WTC11 (cell line): ENCODE measurements around the gene PCDHB6. TPM values are rescaled to one million over a fixed set of nuclear protein-coding genes. Genes with fewer than 3 reads are reported as not detected.

Experiments used
- total RNA-seq: library from RNA; stranded (reverse); gene quantifications from 3 replicates; pipeline ENCODE4 v1.2.3, GENCODE V29; 2021

The PCDHB6 gene
- total RNA-seq, 1 experiment from 2014 or later: 0.24 TPM

Other genes with a start within 250 kb of the PCDHB6 start
- 8.2 to 8.6 TPM (median 8.4 TPM) in 3 replicates for gene PCDHAC1, start 223.8 kb upstream of the PCDHB6 start, total RNA-seq
- 6.7 to 11.3 TPM (median 7.9 TPM) in 3 replicates for gene PCDHAC2, start 183.6 kb upstream of the PCDHB6 start, total RNA-seq
- 0.09 to 0.13 TPM (median 0.11 TPM) in 3 replicates for gene PCDHB1, start 98.7 kb upstream of the PCDHB6 start, total RNA-seq
- gene PCDHB2, start 55.4 kb upstream of the PCDHB6 start, total RNA-seq: 22.9 to 26.2 TPM (median 23.1 TPM) in 3 replicates
- 4.7 to 6.4 TPM (median 5.1 TPM) in 3 replicates for gene PCDHB3, start 49.6 kb upstream of the PCDHB6 start, total RNA-seq
- 2.3 to 2.6 TPM (median 2.3 TPM) in 3 replicates for gene PCDHB4, start 28.2 kb upstream of the PCDHB6 start, total RNA-seq
- gene PCDHB5, start 14.9 kb upstream of the PCDHB6 start, total RNA-seq: 6.8 to 12.5 TPM (median 8.5 TPM) in 3 replicates
- gene PCDHB7, start 22.6 kb downstream of the PCDHB6 start, total RNA-seq: 0.17 to 0.27 TPM (median 0.23 TPM) in 3 replicates
- 4.1 to 5.4 TPM (median 4.6 TPM) in 3 replicates for gene PCDHB8, start 27.7 kb downstream of the PCDHB6 start, total RNA-seq
- gene PCDHB16, start 32.3 kb downstream of the PCDHB6 start, total RNA-seq: 3.5 to 4.1 TPM (median 3.7 TPM) in 3 replicates
- gene PCDHB9, start 37.1 kb downstream of the PCDHB6 start, total RNA-seq: 1.6 to 2.3 TPM (median 1.7 TPM) in 3 replicates
- 1.4 to 1.9 TPM (median 1.7 TPM) in 3 replicates for gene PCDHB10, start 42.3 kb downstream of the PCDHB6 start, total RNA-seq
- gene PCDHB11, start 49.6 kb downstream of the PCDHB6 start, total RNA-seq: 0.61 to 1.2 TPM (median 0.92 TPM) in 3 replicates
- 2.7 to 3.1 TPM (median 3.1 TPM) in 3 replicates for gene PCDHB12, start 58.7 kb downstream of the PCDHB6 start, total RNA-seq
- 2.2 to 2.9 TPM (median 2.6 TPM) in 3 replicates for gene PCDHB13, start 63.9 kb downstream of the PCDHB6 start, total RNA-seq
- 2.6 to 3.5 TPM (median 2.8 TPM) in 3 replicates for gene PCDHB14, start 73.3 kb downstream of the PCDHB6 start, total RNA-seq
- gene PCDHB15, start 95.3 kb downstream of the PCDHB6 start, total RNA-seq: 7.7 to 8.7 TPM (median 8.4 TPM) in 3 replicates
- 0.24 TPM in 1 of 3 replicates, not detected in the others for gene SLC25A2, start 154.0 kb downstream of the PCDHB6 start, total RNA-seq
- gene TAF7, start 170.7 kb downstream of the PCDHB6 start, total RNA-seq: 87.8 to 96.2 TPM (median 90.1 TPM) in 3 replicates
- 1.1 to 1.5 TPM (median 1.2 TPM) in 3 replicates for gene PCDHGA1, start 180.5 kb downstream of the PCDHB6 start, total RNA-seq
- gene PCDHGA2, start 188.7 kb downstream of the PCDHB6 start, total RNA-seq: 0.66 to 0.96 TPM (median 0.94 TPM) in 3 replicates
- 0.92 to 1.3 TPM (median 0.98 TPM) in 3 replicates for gene PCDHGA3, start 193.8 kb downstream of the PCDHB6 start, total RNA-seq
- gene PCDHGB1, start 200.0 kb downstream of the PCDHB6 start, total RNA-seq: 4.9 to 5.6 TPM (median 5.5 TPM) in 3 replicates
- gene PCDHGA4, start 205.0 kb downstream of the PCDHB6 start, total RNA-seq: 3.4 to 3.9 TPM (median 3.5 TPM) in 3 replicates
- 4.1 to 5.5 TPM (median 5.2 TPM) in 3 replicates for gene PCDHGB2, start 209.9 kb downstream of the PCDHB6 start, total RNA-seq
- 2.0 to 2.5 TPM (median 2.4 TPM) in 3 replicates for gene PCDHGA5, start 214.1 kb downstream of the PCDHB6 start, total RNA-seq
- 3.3 to 4.2 TPM (median 3.5 TPM) in 3 replicates for gene PCDHGB3, start 220.2 kb downstream of the PCDHB6 start, total RNA-seq
- gene PCDHGA6, start 223.8 kb downstream of the PCDHB6 start, total RNA-seq: 2.6 to 3.3 TPM (median 3.0 TPM) in 3 replicates
- gene PCDHGA7, start 232.7 kb downstream of the PCDHB6 start, total RNA-seq: 1.6 to 2.8 TPM (median 2.1 TPM) in 3 replicates
- gene PCDHGB4, start 237.6 kb downstream of the PCDHB6 start, total RNA-seq: 7.8 to 9.1 TPM (median 8.8 TPM) in 3 replicates
- 1.4 to 2.4 TPM (median 2.1 TPM) in 3 replicates for gene PCDHGA8, start 242.6 kb downstream of the PCDHB6 start, total RNA-seq
- 7.6 to 9.7 TPM (median 7.7 TPM) in 3 replicates for gene PCDHGB5, start 247.9 kb downstream of the PCDHB6 start, total RNA-seq